Measurements from ENCODE around the gene EOLA2. TPM values are rescaled to one million over a fixed set of nuclear protein-coding genes. Genes with fewer than 3 reads are reported as not detected.
"Not testable (repeated sequence)": the region's sequence is repeated elsewhere in the genome, so short reads cannot be mapped to it uniquely, and the experiment has no call there.

Gene EOLA2
- total RNA-seq, 6 experiments from 2014 or later, result 30.1 to 36.7 (median 31.4) TPM

DNA sequence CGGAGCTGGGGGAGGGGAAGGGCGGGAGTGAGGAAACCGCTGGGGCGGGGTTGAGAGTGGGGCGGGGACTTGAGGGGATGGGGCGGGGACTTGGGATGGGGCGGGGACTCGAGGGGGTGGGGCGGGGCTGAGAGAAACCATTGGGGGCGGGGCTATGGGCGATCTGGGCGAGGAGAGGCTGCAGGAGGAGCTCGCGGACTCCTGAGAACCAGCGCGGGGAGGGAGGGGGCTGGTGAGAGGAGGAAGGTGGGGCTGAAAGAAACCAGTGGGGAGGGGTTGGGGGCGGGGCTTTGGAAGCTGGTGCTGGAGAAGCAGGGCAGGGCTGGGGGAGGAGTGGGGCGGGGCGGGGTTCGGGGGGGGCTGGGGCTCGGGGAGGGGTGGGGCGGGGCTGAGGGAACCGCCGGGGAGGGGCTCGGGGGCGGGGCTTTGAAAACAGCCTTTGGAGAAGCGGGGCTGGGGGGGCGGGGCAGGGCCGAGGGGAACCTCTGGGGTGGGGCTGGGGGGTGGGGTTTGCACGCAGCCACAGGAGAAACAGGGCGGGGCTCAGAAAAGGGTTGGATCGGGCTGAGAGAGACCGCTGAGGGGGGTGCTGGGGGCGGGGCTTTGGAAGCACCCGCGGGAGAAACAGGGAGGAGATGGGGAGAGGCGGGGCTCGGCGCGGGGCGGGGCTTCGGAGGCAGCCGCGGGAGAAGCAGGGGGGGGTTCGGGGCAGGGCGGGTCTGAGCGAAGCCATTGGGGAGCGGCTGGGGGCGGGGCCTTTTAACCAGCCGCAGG is 777 bp upstream of the EOLA2 start:
- H3K4me3 Mint-ChIP-seq, result peak overlapping the region; percentile 94; the same call in 1 of the 2 replicates
- peak; percentile 82 for DNase-seq
- H3K27ac Mint-ChIP-seq, result peak overlapping the region; percentile 99
- H3K27me3 Mint-ChIP-seq (ENCODE audit: insufficient read depth), result no peaks in the 10 kb centered on the region
- no peaks in the 10 kb centered on the region for H3K4me1 Mint-ChIP-seq (ENCODE audit: low read depth)
- no peaks in the 10 kb centered on the region for H3K36me3 Mint-ChIP-seq (ENCODE audit: low read depth)
- no peaks in the 10 kb centered on the region for H3K9me3 Mint-ChIP-seq
- TF ChIP-seq, protein P1, sequence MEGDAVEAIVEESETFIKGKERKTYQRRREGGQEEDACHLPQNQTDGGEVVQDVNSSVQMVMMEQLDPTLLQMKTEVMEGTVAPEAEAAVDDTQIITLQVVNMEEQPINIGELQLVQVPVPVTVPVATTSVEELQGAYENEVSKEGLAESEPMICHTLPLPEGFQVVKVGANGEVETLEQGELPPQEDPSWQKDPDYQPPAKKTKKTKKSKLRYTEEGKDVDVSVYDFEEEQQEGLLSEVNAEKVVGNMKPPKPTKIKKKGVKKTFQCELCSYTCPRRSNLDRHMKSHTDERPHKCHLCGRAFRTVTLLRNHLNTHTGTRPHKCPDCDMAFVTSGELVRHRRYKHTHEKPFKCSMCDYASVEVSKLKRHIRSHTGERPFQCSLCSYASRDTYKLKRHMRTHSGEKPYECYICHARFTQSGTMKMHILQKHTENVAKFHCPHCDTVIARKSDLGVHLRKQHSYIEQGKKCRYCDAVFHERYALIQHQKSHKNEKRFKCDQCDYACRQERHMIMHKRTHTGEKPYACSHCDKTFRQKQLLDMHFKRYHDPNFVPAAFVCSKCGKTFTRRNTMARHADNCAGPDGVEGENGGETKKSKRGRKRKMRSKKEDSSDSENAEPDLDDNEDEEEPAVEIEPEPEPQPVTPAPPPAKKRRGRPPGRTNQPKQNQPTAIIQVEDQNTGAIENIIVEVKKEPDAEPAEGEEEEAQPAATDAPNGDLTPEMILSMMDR (IDR thresholded peaks at IDR 0.05), result no peak

DNA sequence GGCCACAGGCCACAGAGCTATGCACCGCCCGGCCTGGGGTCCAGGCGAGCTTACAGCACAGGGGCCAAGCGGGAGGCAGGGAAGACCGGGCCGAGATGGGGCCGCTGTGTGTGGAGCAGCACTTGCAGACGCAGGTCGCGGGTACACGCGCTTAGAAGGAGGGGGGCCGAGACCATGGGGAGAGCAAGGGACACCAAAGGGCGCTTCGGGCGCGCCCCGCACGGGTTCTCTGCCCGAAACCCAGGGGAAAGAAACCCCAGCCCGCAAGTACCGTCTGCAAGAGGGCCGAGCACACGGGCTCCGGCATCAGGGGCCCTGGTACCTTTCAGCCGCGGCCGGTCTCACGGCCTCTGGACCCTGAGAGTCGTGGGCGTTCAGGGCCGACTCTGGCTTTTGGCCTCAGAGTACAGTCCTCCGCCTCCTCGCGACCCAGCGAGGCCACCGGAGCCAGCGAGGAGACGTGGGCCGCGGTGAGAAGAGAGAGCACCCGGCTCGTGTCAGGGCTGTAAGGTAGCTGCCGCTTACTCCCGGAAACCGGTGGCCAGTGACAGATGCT is 342 bp downstream of the EOLA2 start:
- Mint-ChIP-seq H3K9me3 (no peaks in the 10 kb centered on the region), H3K4me1 (ENCODE audit: low read depth) (no peaks in the 10 kb centered on the region), H3K36me3 (ENCODE audit: low read depth) (no peaks in the 10 kb centered on the region), H3K27ac (peak overlapping the region; percentile 99), H3K27me3 (ENCODE audit: insufficient read depth) (no peaks in the 10 kb centered on the region), H3K4me3 (peak overlapping the region; percentile 94)
- TF ChIP-seq, protein P1 (IDR thresholded peaks at IDR 0.05), result no peak
- no peak for DNase-seq

DNA sequence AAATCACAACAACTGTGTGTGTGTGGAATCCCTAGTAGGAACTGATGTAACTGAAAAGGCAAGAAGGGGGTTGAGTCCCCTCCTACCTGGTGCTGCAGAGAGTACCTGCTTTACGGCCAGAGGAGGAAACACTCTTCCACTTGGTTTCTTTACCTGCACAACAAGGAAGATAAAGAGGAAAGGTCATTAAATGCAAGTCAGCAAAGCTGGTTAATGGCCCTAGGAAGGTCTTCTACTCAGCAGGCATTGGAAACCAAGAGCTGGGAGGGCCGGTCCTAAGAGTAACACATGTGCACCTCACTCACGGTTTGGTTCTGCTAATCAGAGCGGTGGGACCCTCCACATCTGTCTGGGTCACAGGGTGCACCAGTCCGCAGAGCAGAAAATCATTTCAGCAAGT is 963 bp downstream of the EOLA2 start:
- H3K36me3 Mint-ChIP-seq (ENCODE audit: low read depth); H3K4me1 Mint-ChIP-seq (ENCODE audit: low read depth); DNase-seq; H3K9me3 Mint-ChIP-seq; H3K27me3 Mint-ChIP-seq (ENCODE audit: insufficient read depth): not testable (repeated sequence)
- H3K27ac Mint-ChIP-seq, result peak overlapping the region; percentile 99
- peak overlapping the region; percentile 94 for H3K4me3 Mint-ChIP-seq

DNA sequence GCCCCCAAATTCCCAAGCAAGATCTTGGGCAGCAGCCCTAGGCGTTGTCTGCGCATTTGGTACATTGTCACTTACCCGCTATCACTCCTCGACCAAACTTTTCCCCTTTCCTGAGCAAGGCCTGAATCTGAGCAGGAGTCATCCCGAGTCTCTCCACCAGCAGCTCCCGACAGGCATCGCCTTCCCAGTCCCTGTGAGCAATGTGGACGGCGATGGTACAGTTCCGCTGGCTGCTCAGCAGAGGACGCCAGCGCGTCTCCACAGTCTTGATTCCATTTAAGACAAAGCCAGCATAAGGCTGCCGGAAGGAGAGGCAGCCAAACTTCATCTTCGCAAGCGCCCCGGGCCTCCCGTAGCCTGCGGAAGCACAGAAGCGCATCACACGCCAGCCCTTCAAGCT is 4.7 kb downstream of the EOLA2 start:
- not testable (repeated sequence) for H3K4me1 Mint-ChIP-seq (ENCODE audit: low read depth); H3K27ac Mint-ChIP-seq; H3K27me3 Mint-ChIP-seq (ENCODE audit: insufficient read depth); H3K9me3 Mint-ChIP-seq; DNase-seq; H3K36me3 Mint-ChIP-seq (ENCODE audit: low read depth); H3K4me3 Mint-ChIP-seq

DNA sequence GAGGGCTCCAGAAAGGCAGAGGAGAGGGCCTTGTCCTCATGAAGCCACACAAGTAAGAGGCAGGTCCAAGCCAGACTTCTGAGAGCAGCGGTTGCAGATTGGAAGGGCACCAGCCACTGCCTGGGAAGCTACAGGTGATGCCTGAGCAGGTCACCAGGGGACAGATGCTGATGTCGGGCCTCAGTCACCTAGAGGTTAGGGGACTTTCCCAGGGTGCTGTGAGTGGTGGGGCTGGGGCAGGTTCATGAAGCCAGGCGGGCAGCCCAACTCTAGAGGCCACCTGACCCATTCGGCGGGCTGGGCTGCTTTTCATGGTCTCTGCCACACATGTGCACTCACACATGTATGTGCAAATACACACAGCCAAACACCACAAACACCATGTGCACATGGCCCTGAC is 5.3 kb downstream of the EOLA2 start:
- not testable (repeated sequence) for H3K36me3 Mint-ChIP-seq (ENCODE audit: low read depth); DNase-seq; H3K4me1 Mint-ChIP-seq (ENCODE audit: low read depth); H3K27me3 Mint-ChIP-seq (ENCODE audit: insufficient read depth); H3K27ac Mint-ChIP-seq; H3K9me3 Mint-ChIP-seq; H3K4me3 Mint-ChIP-seq

DNA sequence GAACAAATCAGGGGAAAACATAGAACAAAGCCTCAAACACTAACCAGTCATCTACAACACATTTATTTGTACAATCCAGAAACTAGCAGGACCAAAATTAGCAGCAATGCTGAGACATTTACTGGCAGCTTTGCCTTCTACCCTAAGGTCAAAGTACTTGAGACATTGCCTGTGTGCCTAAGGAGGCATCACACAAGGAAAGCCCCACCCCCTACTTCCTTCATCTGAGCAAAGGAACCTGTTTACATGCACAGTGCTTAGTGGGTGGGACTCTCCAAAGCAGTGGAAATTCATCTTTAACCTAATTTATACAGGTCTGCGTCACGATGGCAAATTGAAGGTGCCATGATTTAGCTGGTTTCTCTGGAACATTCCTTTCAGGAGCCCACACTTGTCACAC is 6.1 kb downstream of the EOLA2 start:
- not testable (repeated sequence) for H3K4me1 Mint-ChIP-seq (ENCODE audit: low read depth); DNase-seq; H3K27me3 Mint-ChIP-seq (ENCODE audit: insufficient read depth); H3K4me3 Mint-ChIP-seq; H3K9me3 Mint-ChIP-seq; H3K36me3 Mint-ChIP-seq (ENCODE audit: low read depth); H3K27ac Mint-ChIP-seq

DNA sequence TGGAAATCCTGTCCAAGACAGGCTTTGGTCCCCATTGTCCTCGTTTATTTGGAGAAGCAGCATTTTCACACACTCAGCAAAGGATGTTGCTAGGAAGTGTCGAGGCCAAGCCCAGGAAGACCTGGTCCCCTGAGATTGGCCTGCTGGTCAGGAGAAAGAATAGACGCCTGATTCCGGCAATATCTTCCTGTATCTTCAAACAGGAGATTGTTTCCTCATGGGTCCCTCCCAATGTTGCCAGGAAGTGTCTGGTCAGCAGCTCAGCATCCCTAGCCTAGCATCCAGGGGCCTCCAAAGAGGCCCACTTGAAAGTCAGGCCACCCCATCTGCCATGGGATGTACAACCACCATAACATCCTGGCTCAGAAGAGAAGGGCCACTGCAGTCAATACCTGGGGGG is 6.9 kb downstream of the EOLA2 start:
- not testable (repeated sequence) for H3K4me3 Mint-ChIP-seq; H3K4me1 Mint-ChIP-seq (ENCODE audit: low read depth); H3K27me3 Mint-ChIP-seq (ENCODE audit: insufficient read depth); H3K9me3 Mint-ChIP-seq; H3K27ac Mint-ChIP-seq; DNase-seq; H3K36me3 Mint-ChIP-seq (ENCODE audit: low read depth)

DNA sequence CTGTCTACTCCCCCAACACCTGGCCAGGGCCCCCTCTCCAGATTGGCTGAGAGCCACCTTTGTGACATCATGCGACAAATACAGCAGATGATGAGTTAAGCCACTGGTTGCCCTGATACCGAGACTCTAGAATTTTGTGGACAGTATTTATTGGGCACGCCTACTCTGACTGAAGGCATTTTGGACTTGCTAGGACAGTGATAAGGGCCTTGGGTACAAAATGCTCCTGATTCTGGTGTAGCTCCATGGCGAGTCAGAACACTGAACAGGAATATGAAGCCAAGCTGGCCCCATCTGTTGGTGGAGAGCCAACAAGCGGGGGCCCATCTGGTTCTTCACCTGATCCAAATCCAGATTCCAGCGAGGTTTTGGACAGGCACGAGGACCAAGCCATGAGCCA is 8.9 kb downstream of the EOLA2 start, which contains the start of gene HSFX4:
TSS of gene HSFX4 (plus strand) at position 174 of the 400 bp plus-strand sequence. CDS start at position 246, 72 bp downstream.
- H3K36me3 Mint-ChIP-seq (ENCODE audit: low read depth); H3K4me3 Mint-ChIP-seq; DNase-seq; H3K27ac Mint-ChIP-seq; H3K4me1 Mint-ChIP-seq (ENCODE audit: low read depth); H3K27me3 Mint-ChIP-seq (ENCODE audit: insufficient read depth); H3K9me3 Mint-ChIP-seq: not testable (repeated sequence)

DNA sequence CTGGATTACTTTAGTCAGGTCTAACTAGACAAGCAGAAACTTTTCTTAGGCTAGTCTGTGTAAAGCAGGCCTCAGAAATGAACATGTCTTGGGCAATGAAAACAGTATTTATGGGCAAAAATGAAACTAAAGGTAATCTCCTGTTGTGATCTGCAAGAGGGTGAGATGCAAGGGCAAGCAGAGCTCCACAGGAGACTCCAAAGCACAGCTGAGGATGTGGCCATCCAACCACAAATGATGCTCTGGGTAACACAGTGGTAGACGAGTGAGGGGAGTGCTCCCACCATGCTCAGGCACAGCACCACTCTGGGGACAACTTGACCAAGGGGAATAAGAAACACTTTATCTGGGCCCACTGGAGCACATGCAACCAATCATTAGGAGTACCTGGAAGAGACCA is 9.7 kb downstream of the EOLA2 start:
- DNase-seq; H3K27ac Mint-ChIP-seq; H3K27me3 Mint-ChIP-seq (ENCODE audit: insufficient read depth); H3K4me3 Mint-ChIP-seq; H3K36me3 Mint-ChIP-seq (ENCODE audit: low read depth); H3K4me1 Mint-ChIP-seq (ENCODE audit: low read depth); H3K9me3 Mint-ChIP-seq: not testable (repeated sequence)

DNA sequence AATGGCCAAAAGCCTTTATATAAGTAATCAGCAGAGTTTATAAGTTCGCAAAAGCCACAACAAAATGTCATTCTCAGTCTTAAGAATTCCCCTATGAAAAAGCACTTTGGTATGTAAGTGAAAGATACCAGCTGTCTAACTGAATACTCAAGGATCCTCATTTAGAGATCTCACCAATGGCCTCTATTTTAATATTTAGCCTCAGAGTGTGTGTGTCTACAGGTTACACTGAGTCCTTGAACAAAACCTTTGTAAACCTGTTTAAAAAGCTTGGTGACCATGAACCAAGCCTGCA is 10.4 kb downstream of the EOLA2 start:
- not testable (repeated sequence) for H3K9me3 Mint-ChIP-seq; H3K27ac Mint-ChIP-seq; DNase-seq; H3K4me3 Mint-ChIP-seq; H3K36me3 Mint-ChIP-seq (ENCODE audit: low read depth); H3K27me3 Mint-ChIP-seq (ENCODE audit: insufficient read depth); H3K4me1 Mint-ChIP-seq (ENCODE audit: low read depth)

DNA sequence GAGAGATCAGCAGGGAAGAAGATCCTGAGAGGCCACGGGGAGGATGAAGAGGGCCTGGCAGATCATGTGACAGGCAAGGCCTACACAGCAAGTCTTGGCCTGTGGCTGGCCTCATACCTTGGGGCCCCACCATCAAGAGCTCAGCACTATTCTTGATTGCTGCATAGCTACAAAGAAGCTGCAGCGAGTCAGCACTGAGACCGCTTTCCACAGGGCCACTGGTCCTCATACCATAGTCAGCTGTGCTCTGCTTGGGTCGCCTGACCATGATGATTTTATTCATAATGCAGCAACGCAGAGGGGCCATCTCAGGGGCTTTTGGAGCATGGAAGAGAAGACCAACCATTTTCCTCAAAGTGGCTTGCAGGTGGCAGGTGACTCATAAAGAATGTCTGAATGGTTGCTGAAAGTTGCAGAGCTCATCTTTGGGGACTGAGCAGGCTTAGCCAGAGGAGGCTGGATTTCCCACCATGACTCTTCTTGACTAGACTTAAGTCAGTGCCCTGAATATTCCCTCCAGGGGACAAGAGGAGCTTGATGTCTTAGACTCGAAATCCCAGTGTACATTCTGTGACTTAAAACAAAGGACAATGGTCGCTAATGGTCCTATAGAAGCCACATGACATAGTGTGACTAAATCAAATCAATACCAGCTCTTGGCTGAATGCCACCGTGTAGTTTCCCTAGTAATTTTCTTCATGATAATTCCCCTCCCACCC is 10.9 kb downstream of the EOLA2 start:
- not testable (repeated sequence) for H3K4me1 Mint-ChIP-seq (ENCODE audit: low read depth); H3K4me3 Mint-ChIP-seq; H3K36me3 Mint-ChIP-seq (ENCODE audit: low read depth); DNase-seq; H3K27me3 Mint-ChIP-seq (ENCODE audit: insufficient read depth); H3K9me3 Mint-ChIP-seq; H3K27ac Mint-ChIP-seq

DNA sequence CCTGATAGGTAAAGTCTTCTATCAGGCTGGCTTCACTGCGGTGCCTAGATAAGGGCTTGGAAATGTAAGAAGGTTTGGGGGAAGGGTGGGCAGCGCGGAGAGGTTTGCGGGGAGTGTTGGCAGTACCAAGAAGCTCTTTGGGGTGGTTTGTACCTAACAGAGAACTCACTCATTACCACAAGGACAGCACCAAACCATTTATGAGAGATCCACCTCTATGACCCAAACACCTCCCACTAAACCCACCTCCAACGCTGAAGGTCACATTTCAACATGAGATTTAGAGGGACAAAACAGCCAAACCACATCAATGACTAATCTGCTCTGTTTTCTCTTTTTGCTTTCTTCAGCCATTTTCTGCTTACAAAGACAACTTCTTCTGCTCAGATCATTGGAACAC is 13.9 kb downstream of the EOLA2 start:
- H3K9me3 Mint-ChIP-seq; DNase-seq; H3K4me3 Mint-ChIP-seq; H3K27ac Mint-ChIP-seq; H3K27me3 Mint-ChIP-seq (ENCODE audit: insufficient read depth); H3K4me1 Mint-ChIP-seq (ENCODE audit: low read depth); H3K36me3 Mint-ChIP-seq (ENCODE audit: low read depth): not testable (repeated sequence)
